Activated CD8-positive, alpha-beta T cell treated with anti-CD3 and anti-CD28 coated beads for 36 hours (primary cell): Measurements from ENCODE around the gene SLC5A4. TPM values are rescaled to one million over a fixed set of nuclear protein-coding genes. Genes with fewer than 3 reads are reported as not detected.

Experiments used
- ATAC-seq: fragments of 200-7000 bp; cut with Tn5 transposase; one replicate; pipeline ENCODE4 v1.10.0; 2021; ENCODE audit warnings: mild to moderate bottlenecking, moderate library complexity
- CTCF ChIA-PET: fragments of 350-600 bp; sonication (Branson Sonifier 250); formaldehyde crosslinking; loops from one replicate; lab custom pipeline; 2021; ENCODE audit warnings: antibody characterized with exemption; lab: Charles Lee
- POLR2A ChIA-PET: fragments of 350-600 bp; sonication (Branson Sonifier 250); formaldehyde crosslinking; loops from one replicate; lab custom pipeline; 2021; ENCODE audit warnings: antibody characterized with exemption; lab: Charles Lee
- DNase-seq: peaks from one replicate; pipeline ENCODE4 v3.0.0-alpha.2; 2020
- H3K27ac Mint-ChIP-seq: one replicate; pipeline ENCODE4 v1.8.0; 2021; ENCODE audit warnings: mild to moderate bottlenecking, mixed read lengths
- H3K27me3 Mint-ChIP-seq: one replicate; pipeline ENCODE4 v1.8.0; 2021; ENCODE audit warnings: mixed read lengths
- H3K36me3 Mint-ChIP-seq: one replicate; pipeline ENCODE4 v1.8.0; 2021; ENCODE audit warnings: low read depth, mixed read lengths
- H3K4me1 Mint-ChIP-seq: one replicate; pipeline ENCODE4 v1.8.0; 2021; ENCODE audit warnings: low read depth, mixed read lengths
- H3K4me3 Mint-ChIP-seq: one replicate; pipeline ENCODE4 v1.8.0; 2021; ENCODE audit warnings: mild to moderate bottlenecking, moderate library complexity, mixed read lengths
- H3K9me3 Mint-ChIP-seq: one replicate; pipeline ENCODE4 v1.8.0; 2021; ENCODE audit warnings: mixed read lengths
- intact Hi-C: fragments of 100-400 bp; cut with micrococcal nuclease; formaldehyde crosslinking; loops from one replicate; pipeline ENCODE4 v1.10.0; 2022
- total RNA-seq, 2 experiments: library from RNA; stranded (reverse); gene quantifications; one replicate each; pipeline ENCODE4 v1.2.3, GENCODE V29; 2021
- TF ChIP-seq, protein P1 (sequence below): fragments of 200-600 bp; IDR thresholded peaks from one replicate; pipeline ENCODE4 v1.8.0; 2022; ENCODE audit warnings: antibody characterized with exemption, mild to moderate bottlenecking

SLC5A4 gene
- total RNA-seq, 2 experiments from 2014 or later, result not detected

DNA sequence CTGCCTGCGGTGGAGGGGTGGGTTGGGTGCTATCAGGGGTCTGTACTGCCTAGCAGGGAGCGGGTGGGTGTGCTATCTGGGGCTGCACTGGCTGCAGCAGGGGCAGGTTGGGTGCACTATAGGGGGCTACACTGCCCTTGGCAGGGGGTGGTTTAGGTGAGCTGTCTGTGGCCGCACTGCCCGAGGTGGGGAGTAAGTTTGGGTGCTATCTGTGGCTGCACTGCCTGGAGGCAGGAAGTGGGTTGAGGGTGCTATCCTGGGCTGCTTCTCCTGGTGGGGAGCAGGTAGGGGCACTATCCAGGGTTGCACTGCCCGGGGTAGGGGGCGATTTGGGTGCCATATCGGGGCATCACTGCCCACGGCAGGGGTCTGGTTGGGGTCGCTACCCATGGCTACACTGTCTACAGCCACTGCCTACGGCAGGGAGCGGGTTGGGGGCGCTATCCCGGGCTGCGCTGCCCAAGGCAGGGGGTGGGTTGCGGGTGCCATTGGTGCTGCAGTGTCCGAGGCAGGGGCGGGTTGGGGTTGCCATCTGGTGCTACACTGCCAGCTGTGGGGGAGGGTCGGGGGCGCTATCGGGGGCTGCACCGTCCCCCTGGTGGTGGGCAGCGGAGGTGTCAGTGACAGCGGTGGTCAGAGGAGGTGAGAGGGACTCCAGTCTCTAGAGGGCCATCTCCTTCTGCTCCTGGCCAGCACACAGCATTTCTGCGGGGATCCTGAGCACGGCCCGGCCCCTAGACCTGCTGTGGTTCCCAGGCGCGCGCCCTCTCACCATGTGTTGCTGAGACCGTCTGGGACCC, 49.0 kb downstream of the SLC5A4 start:
- DNase-seq (no peak), ATAC-seq (no peak)
- ChIA-PET POLR2A (no interaction called here), CTCF (no interaction called here)
- no peaks in the 10 kb centered on the region for H3K36me3 Mint-ChIP-seq
- TF ChIP-seq, protein P1, sequence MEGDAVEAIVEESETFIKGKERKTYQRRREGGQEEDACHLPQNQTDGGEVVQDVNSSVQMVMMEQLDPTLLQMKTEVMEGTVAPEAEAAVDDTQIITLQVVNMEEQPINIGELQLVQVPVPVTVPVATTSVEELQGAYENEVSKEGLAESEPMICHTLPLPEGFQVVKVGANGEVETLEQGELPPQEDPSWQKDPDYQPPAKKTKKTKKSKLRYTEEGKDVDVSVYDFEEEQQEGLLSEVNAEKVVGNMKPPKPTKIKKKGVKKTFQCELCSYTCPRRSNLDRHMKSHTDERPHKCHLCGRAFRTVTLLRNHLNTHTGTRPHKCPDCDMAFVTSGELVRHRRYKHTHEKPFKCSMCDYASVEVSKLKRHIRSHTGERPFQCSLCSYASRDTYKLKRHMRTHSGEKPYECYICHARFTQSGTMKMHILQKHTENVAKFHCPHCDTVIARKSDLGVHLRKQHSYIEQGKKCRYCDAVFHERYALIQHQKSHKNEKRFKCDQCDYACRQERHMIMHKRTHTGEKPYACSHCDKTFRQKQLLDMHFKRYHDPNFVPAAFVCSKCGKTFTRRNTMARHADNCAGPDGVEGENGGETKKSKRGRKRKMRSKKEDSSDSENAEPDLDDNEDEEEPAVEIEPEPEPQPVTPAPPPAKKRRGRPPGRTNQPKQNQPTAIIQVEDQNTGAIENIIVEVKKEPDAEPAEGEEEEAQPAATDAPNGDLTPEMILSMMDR, result no peak
- no peak overlapping the region for H3K4me3 Mint-ChIP-seq
- H3K9me3 Mint-ChIP-seq, result no peaks in the 10 kb centered on the region
- intact Hi-C loops, result no loop called here
- H3K27me3 Mint-ChIP-seq, result peaks cover 19% of the 10 kb centered on the region
- H3K27ac Mint-ChIP-seq, result no peak overlapping the region
- peaks cover 11% of the 10 kb centered on the region for H3K4me1 Mint-ChIP-seq

DNA sequence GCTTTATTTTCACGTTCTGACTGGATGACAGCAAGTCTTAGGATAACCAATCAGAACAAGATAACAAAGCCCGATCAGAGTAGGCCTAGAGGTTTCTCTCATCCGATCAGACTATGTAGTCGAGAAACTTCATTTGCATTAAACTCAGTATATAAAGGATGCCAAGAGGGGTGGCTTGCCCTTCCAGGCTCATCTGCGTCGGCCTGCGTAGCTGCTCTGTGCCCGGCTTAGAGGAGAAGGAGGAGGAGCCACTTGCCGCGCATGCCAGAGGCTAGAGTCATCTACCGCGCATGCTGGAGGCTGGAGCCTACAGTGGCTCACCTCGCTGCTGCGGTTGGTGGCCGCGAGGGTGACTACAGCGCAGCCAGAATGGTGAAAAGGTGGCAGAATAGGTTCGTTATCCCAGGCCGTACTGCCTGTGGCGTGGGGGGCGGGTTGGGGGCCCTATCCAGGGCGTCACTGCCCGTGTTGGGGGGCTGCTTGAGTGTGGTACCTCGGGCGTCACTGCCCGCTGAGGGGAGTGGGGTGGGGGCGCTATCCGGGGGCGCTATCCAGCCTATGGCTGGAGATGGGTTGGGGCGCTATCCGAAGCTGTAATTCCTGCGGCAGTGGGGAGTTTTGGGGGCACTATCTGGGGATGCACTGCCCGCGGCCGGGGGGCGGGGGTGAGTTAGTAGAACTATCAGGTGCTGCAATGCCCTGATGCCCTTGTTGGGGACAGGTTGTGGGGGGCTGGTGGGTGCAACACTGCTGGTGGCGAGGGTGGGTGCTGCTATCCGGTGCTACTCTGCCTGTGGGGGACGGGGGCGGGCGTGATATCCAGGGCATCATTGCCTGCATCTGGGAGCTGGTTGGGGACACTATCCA, 50.1 kb downstream of the SLC5A4 start, which contains the start of gene RFPL2:
TSS of gene RFPL2 (minus strand) at position 218 of the 867 bp plus-strand sequence. CDS start 2,622 bp downstream, outside the sequence.
- CTCF ChIA-PET, result no interaction called here

DNA sequence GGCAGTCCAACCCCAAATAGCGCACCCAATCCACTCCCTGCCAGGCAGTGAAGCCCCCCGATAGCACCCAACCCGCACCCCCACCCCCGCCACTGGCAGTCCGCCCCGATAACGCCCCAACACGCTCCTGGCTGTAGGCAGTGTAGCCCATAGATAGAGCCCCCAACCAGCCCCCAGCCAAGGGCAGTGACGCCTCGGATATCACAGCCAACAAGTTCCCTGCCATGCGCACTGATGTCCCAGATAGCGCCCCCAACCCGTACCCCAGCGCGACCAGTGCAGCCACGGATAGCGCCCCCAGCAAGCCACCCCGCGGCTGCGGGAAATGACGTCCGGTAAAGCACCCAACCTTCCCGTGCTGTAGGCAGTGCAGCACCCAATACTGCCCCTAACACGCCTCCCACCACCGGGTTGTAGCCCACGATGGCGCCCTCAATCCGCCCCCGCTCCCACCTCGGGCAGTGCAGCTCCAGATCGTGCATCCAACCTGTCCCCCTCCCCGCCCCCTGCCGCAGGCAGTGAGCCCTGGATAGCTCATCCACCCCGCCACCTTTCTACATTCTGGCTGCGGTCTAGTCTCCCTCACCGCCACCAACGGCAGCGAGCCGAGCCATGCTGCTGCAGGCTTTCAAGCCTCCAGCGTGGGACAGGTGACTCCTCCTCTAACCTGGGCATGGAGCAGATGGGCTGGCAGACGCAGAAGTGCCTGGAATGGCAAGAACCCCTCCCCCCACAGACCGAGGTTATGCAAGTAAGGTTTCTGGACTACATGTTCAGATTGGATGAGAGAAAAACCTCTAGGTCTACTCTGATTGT, 50.9 kb downstream of the SLC5A4 start:
- Mint-ChIP-seq H3K4me1 (peaks cover 15% of the 10 kb centered on the region), H3K36me3 (no peaks in the 10 kb centered on the region)
- no peak for ATAC-seq

More for the DNA sequence above, 50.1 kb downstream of the SLC5A4 start, which contains the start of gene RFPL2:
- Mint-ChIP-seq H3K4me1 (peaks cover 15% of the 10 kb centered on the region), H3K27me3 (peaks cover 19% of the 10 kb centered on the region), H3K9me3 (no peaks in the 10 kb centered on the region), H3K4me3 (peak within 1 kb of the TSS; percentile 26), H3K36me3 (no peaks in the 10 kb centered on the region), H3K27ac (no peak within 1 kb of the TSS)
- DNase-seq, result peak; percentile 22
- intact Hi-C loops, result no loop called here
- no peak for ATAC-seq
- POLR2A ChIA-PET, result no interaction called here
- TF ChIP-seq, protein P1, result no peak

DNA sequence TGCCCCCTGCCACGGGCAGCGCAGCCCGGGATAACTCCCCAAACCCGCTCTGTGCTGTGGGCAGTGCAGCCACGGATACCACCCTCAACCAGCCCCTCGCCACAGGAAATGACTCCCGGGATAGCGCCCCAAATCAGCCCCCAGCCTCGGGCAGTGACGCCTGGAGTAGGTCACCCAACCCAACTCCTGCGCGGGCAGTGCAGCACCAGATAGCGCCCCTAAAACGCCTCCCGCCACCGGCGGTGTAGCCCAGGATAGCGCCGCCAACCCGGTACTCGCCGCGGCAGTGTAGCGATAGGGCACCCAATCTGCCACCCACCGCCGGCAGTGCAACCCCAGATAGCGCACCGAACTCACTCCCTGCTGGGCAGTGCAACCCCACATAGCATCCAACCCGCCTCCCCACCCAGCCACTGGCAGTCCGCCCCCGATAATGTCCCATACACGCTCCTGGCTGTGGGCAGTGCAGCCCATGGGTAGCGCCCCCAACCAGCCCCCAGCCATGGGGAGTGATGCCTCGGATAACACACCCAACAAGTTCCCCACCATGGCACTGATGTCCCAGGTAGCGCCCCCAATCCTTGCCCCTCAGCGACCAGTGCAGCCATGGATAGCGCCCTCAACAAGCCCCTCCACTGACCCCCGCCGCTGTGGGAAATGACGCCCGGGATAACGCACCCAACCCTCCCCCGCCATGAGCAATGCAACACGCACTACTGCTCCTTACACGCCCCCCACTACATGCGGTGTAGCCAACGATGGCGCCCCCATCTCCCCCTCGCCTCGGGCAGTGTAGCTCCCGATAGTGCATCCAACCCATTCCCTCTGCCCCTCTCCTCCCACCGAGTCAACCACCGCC, 51.7 kb downstream of the SLC5A4 start:
- H3K4me1 Mint-ChIP-seq, result peaks cover 15% of the 10 kb centered on the region
- POLR2A ChIA-PET, result no interaction called here
- intact Hi-C loops, result no loop called here
- no peaks in the 10 kb centered on the region for H3K9me3 Mint-ChIP-seq
- H3K27ac Mint-ChIP-seq, result no peak overlapping the region
- ATAC-seq (no peak), DNase-seq (no peak)
- peak overlapping the region; percentile 21 for H3K4me3 Mint-ChIP-seq
- TF ChIP-seq, protein P1, result no peak
- H3K27me3 Mint-ChIP-seq, result peaks cover 19% of the 10 kb centered on the region
- CTCF ChIA-PET, result interaction anchor here (2.8 kb wide), 1 partner anchor 63 kb away, joined by 16 read pairs; no protein-coding TSS in a partner anchor
- no peaks in the 10 kb centered on the region for H3K36me3 Mint-ChIP-seq

More for the DNA sequence above, 50.9 kb downstream of the SLC5A4 start:
- H3K27ac Mint-ChIP-seq, result no peak overlapping the region
- H3K27me3 Mint-ChIP-seq, result peaks cover 19% of the 10 kb centered on the region
- POLR2A ChIA-PET, result no interaction called here
- H3K4me3 Mint-ChIP-seq, result peak overlapping the region; percentile 26
- DNase-seq, result no peak
- intact Hi-C loops, result no loop called here
- CTCF ChIA-PET, result no interaction called here
- TF ChIP-seq, protein P1, result no peak
- no peaks in the 10 kb centered on the region for H3K9me3 Mint-ChIP-seq
